K562 (cell line): ENCODE results near the gene ARHGAP22. TPM values are rescaled to one million over a fixed set of nuclear protein-coding genes. Genes with fewer than 3 reads are reported as not detected.

Experiments
- HCFC1 ChIP-seq: IDR thresholded peaks from 2 replicates; pipeline ENCODE4 v1.6.1; 2012; ENCODE audit warnings: low read depth, low read length, improper control_type of control experiment
- HNRNPH1 ChIP-seq: fragments of 200-400 bp; formaldehyde crosslinking; optimal IDR thresholded peaks from 2 replicates; pipeline ENCODE3; 2017; ENCODE audit warnings: low read depth, mild to moderate bottlenecking, low read length, moderate library complexity
- JUNB ChIP-seq: fragments of 450-650 bp; formaldehyde crosslinking; conservative IDR thresholded peaks from 2 replicates; pipeline ENCODE4 v1.4.0; 2020; ENCODE audit warnings: mild to moderate bottlenecking
- KDM5B ChIP-seq: fragments of 200-600 bp; sonication (generic); IDR thresholded peaks from 2 replicates; pipeline ENCODE4 v1.6.1; 2012; ENCODE audit warnings: low read depth, mild to moderate bottlenecking, moderate library complexity, low read length, control low read depth, inconsistent platforms; ENCODE audit not compliant: insufficient replicate concordance
- NCOA4 ChIP-seq: fragments of 450-650 bp; IDR thresholded peaks from 2 replicates; pipeline ENCODE4 v1.6.1; 2018; ENCODE audit warnings: mild to moderate bottlenecking; ENCODE audit not compliant: partially characterized antibody
- NFXL1 ChIP-seq: fragments of 450-650 bp; formaldehyde crosslinking; IDR thresholded peaks from 2 replicates; pipeline ENCODE4 v1.4.0; 2021; ENCODE audit warnings: mild to moderate bottlenecking
- PML ChIP-seq: IDR thresholded peaks from 2 replicates; pipeline ENCODE4 v1.6.1; 2012; ENCODE audit warnings: low read length, inconsistent platforms
- PPARD ChIP-seq: fragments of 250-450 bp; sonication (Bioruptor Pico); IDR thresholded peaks from 2 replicates; pipeline ENCODE4 v1.8.0; 2022; ENCODE audit warnings: inconsistent platforms, mild to moderate bottlenecking, moderate library complexity
- PTBP1 ChIP-seq: fragments of 200-400 bp; formaldehyde crosslinking; IDR thresholded peaks from 2 replicates; pipeline ENCODE4 v1.6.1; 2017; ENCODE audit warnings: low read depth, low read length
- PTTG1 ChIP-seq: fragments of 450-650 bp; IDR thresholded peaks from 2 replicates; pipeline ENCODE4 v1.6.1; 2016; ENCODE audit warnings: low read depth, mild to moderate bottlenecking, missing genetic modification characterization, missing compliant biosample characterization
- RREB1 ChIP-seq: fragments of 250-450 bp; sonication (Bioruptor Pico); IDR thresholded peaks from 2 replicates; pipeline ENCODE4 v1.4.0; 2020
- SAFB2 ChIP-seq: fragments of 200-400 bp; formaldehyde crosslinking; IDR thresholded peaks from 2 replicates; pipeline ENCODE4 v1.6.1; 2018; ENCODE audit warnings: borderline replicate concordance, low read length, low read depth, moderate library complexity; ENCODE audit not compliant: severe bottlenecking
- SOX6 ChIP-seq: fragments of 450-650 bp; IDR thresholded peaks from 2 replicates; pipeline ENCODE4 v1.6.1; 2014; ENCODE audit warnings: mild to moderate bottlenecking
- SREBF1 ChIP-seq: fragments of 150-350 bp; IDR thresholded peaks from 2 replicates; pipeline ENCODE4 v1.6.1; 2014; ENCODE audit warnings: antibody characterized with exemption, low read depth, low read length, borderline replicate concordance
- SRSF7 ChIP-seq: fragments of 200-400 bp; formaldehyde crosslinking; optimal IDR thresholded peaks from 2 replicates; pipeline ENCODE3; 2017; ENCODE audit warnings: mild to moderate bottlenecking, low read depth, low read length
- TCF7L2 ChIP-seq: fragments of 150-350 bp; IDR thresholded peaks from 2 replicates; pipeline ENCODE4 v1.6.1; 2016; ENCODE audit warnings: low read depth, mild to moderate bottlenecking, low read length, moderate library complexity
- WHSC1 ChIP-seq: IDR thresholded peaks from one replicate; pipeline ENCODE4 v1.6.1; 2012; ENCODE audit warnings: low read length, control low read depth, inconsistent platforms
- ZNF212 ChIP-seq: fragments of 450-650 bp; formaldehyde crosslinking; IDR thresholded peaks from 2 replicates; pipeline ENCODE4 v1.4.0; 2020; ENCODE audit warnings: mild to moderate bottlenecking
- ZNF324 ChIP-seq: fragments of 250-450 bp; sonication (Bioruptor Pico); IDR thresholded peaks from 2 replicates; pipeline ENCODE4 v1.4.0; 2020; ENCODE audit warnings: mild to moderate bottlenecking
- ZNF41 ChIP-seq: fragments of 250-450 bp; sonication (Bioruptor Pico); conservative IDR thresholded peaks from 2 replicates; pipeline ENCODE4 v1.4.0; 2020; ENCODE audit warnings: mild to moderate bottlenecking
- ZNF696 ChIP-seq: fragments of 250-450 bp; sonication (Bioruptor Pico); conservative IDR thresholded peaks from 2 replicates; pipeline ENCODE4 v1.4.0; 2020; ENCODE audit warnings: mild to moderate bottlenecking, moderate library complexity
- polyA plus RNA-seq, 8 experiments: library from polyadenylated mRNA; depleted of rRNA in 4 of 8; stranded (reverse) in 5 of 8; unstranded in 3 of 8; fragments of >200 nt; fragmentation: Nextera tagmentation in 2 of 8; fragmentation: Illumina TruSeq in 1 of 8; extraction: Ambion mirVana in 2 of 8; extraction: Trizol in 1 of 8; gene quantifications; 2 replicates each; pipeline versions ENCODE4 v1.2.1 to v1.2.3, GENCODE V29; 2011 to 2014; ENCODE audit warnings: inconsistent platforms in 1 of 8, missing spikeins in 1 of 8
- total RNA-seq, 7 experiments: library from RNA; depleted of rRNA in 6 of 7; stranded (reverse); fragments of >200 nt in 6 of 7; fragmentation: Illumina TruSeq in 2 of 7; extraction: Trizol in 2 of 7; gene quantifications; 2 replicates each; pipeline versions ENCODE4 v1.2.1 to v1.2.3, GENCODE V29; 2011 to 2021; ENCODE audit warnings: low replicate concordance in 1 of 7
- TF ChIP-seq, protein P1 (sequence below): fragments of 250-450 bp; sonication (Bioruptor Pico); IDR thresholded peaks from 2 replicates; pipeline ENCODE4 v1.8.0; 2022; ENCODE audit warnings: inconsistent platforms, mild to moderate bottlenecking, moderate library complexity, borderline replicate concordance
- TF ChIP-seq, protein P2 (sequence below): fragments of 250-450 bp; sonication (Bioruptor Pico); IDR thresholded peaks from 2 replicates; pipeline ENCODE4 v1.8.0; 2021; ENCODE audit warnings: borderline replicate concordance, mild to moderate bottlenecking, moderate library complexity; ENCODE audit not compliant: poor library complexity, severe bottlenecking

Gene ARHGAP22
- total and polyA plus RNA-seq, 9 of the 15 experiments (the other 6 are each of a cell fraction or from before 2014, with no cell fraction given), result 1.3 to 28.1 (median 12.7) TPM

GRCh38 chr10:48468130-48468790 is 136.6 kb downstream of the ARHGAP22 start (continued):
- TF ChIP-seq HCFC1 (no peak), ZNF212 (CRISPR knock-in tag) (no peak), JUNB (CRISPR knock-in tag) (no peak), PTTG1 (tag) (no peak), SREBF1 (no peak), TCF7L2 (no peak), PML (peak; percentile 85; the same call in 1 of the 2 replicates), RREB1 (no peak), PPARD (no peak), PTBP1 (no peak), SOX6 (peak; percentile 92), SAFB2 (no peak), ZNF696 (CRISPR knock-in tag) (no peak), WHSC1 (no peak), NFXL1 (CRISPR knock-in tag) (no peak), KDM5B (no peak), HNRNPH1 (no peak), ZNF41 (no peak), NCOA4 (no peak), ZNF324 (CRISPR knock-in tag) (no peak), SRSF7 (no peak)
- TF ChIP-seq, protein P1, sequence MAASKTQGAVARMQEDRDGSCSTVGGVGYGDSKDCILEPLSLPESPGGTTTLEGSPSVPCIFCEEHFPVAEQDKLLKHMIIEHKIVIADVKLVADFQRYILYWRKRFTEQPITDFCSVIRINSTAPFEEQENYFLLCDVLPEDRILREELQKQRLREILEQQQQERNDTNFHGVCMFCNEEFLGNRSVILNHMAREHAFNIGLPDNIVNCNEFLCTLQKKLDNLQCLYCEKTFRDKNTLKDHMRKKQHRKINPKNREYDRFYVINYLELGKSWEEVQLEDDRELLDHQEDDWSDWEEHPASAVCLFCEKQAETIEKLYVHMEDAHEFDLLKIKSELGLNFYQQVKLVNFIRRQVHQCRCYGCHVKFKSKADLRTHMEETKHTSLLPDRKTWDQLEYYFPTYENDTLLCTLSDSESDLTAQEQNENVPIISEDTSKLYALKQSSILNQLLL, result no peak
- TF ChIP-seq, protein P2, sequence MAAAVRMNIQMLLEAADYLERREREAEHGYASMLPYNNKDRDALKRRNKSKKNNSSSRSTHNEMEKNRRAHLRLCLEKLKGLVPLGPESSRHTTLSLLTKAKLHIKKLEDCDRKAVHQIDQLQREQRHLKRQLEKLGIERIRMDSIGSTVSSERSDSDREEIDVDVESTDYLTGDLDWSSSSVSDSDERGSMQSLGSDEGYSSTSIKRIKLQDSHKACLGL (CRISPR knock-in tag), result no peak
